ENCODE measurements around the gene CCK. TPM values are rescaled to one million over a fixed set of nuclear protein-coding genes. Genes with fewer than 3 reads are reported as not detected.

The CCK gene
- total RNA-seq, 2 donors from 2014 or later: not detected

DNA sequence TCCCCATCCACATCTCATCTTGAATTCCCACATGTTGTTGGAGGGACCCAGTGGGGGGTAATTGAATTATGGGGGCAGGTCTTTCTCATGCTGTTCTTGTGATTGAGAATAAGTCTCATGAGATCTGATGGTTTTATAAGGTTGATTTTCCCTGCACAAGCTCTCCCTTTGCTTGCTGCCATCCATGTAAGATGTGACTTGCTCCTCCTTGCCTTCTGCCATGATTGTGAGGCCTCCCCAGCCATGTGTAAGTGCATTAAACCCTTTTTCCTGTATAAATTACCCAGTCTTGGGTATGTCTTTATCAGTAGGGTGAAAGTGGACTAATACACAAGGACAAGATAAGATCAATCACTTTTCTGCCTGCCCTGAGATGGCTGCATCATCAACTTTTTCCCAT is 5.8 kb upstream of the CCK start:
- DNase-seq (ENCODE audit: low spot score): no peak

DNA sequence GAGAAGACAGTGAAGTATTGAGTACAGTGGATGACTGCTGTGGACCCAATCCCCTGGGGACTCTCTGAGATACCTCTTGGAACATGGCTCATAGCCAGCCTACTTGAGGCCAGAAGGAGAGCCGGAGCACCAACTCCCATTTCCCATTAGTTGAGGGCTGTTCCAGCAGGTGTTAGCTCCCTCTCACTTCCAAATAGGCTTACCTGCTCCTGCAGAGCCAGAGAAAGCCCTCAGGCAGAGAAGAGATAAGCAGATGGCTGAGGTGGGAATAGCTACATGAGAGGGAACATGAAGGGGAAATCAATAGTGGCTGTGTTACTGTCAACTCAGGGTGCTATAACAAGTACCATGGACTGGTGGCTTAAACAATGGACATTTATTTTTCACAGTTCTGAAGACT is 4.6 kb upstream of the CCK start:
- no peak for DNase-seq (ENCODE audit: low spot score)
- intact Hi-C loops (cut with DNase I): no loop called here

More for the DNA sequence above, 5.8 kb upstream of the CCK start:
- intact Hi-C loops (cut with DNase I): no loop called here

DNA sequence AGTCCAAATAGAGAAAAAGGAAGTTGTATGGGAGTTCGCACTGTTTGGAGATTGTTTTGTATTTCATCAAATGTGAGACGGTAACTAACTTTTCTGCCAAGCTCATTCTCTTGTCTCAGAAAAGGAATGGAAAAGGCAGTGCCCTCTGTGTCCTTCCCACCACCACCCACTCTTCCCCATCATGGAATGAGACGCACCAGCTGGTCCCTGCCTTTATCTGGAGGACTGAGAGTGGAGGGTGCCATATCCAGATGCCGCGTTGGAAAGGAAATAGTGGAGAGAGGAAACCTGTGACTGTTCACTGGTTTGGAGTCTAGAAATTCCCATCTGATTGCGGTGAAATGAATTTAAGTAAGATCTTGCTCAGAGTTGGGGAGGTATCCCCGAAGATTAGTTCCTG is 3.7 kb upstream of the CCK start:
- no peak for DNase-seq (ENCODE audit: low spot score)
- intact Hi-C loops (cut with DNase I): no loop called here

DNA sequence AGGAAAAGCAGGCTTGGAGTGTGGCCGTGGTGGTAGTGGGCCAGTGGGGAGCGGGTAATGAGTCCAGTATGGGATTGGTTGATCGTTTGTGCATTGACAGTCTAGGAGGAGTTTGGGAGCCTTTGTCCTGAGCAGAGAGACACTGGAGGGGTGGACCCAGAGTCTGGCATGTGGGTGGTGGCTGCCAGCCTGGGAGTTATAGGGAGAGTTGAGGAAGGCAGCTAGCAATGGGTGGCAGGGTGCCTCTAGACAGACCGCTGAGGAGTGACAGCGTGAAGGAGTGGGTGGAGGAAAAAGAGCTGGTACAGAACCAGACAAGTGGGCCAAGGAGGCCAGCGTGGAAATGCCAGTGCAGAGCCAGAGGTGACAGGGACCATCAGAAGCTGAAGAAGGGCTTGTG is 1.9 kb upstream of the CCK start:
- DNase-seq (ENCODE audit: low spot score): no peak
- intact Hi-C loops (cut with DNase I): no loop called here

DNA sequence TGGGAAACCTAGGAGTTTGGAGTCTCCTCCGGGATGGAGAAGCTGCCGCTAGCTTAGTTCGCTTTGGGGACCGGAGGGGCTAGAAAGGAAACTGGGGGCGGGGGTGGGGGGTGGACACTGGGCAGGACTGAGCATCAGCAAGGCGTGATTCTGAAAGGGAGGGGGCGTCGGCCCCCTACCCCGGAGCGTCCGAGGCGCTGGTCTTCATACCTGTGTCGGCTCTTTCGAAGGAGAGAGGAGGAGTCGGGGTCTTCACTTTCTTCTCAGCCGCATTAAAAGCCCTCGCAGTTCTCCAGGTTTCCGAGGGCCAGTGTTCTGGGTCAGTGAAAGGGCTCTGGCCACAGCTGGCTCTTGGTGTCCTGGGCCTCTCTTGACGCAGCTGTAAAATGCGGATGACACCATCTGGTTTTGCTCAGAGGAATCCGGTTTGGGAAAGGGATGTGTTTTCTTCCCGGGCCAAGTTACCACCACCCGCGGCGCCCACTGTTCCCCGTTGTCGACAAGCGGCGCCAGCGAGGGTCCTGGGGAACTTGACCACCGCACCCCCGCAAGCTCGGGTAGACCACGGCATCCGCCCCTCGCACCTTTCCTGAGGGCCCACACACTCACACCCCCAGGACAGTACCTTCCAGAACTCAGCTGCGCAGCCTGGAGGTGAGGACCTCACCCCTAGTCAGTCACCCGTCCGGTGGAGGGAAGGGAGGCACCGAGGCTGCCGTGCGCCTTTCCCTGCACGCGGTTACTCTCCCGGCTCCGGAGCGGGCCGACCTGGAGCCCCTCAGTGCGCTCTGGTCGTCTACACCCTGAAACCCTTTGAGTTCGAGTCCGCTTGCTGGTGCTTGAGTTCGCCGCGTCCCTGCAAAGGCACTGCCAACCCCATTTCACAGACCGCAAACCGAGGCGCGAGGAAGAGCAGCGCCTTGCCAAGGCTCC is 660 bp downstream of the CCK start:
- intact Hi-C loops (cut with DNase I): no loop called here
- no peak for DNase-seq (ENCODE audit: low spot score)

DNA sequence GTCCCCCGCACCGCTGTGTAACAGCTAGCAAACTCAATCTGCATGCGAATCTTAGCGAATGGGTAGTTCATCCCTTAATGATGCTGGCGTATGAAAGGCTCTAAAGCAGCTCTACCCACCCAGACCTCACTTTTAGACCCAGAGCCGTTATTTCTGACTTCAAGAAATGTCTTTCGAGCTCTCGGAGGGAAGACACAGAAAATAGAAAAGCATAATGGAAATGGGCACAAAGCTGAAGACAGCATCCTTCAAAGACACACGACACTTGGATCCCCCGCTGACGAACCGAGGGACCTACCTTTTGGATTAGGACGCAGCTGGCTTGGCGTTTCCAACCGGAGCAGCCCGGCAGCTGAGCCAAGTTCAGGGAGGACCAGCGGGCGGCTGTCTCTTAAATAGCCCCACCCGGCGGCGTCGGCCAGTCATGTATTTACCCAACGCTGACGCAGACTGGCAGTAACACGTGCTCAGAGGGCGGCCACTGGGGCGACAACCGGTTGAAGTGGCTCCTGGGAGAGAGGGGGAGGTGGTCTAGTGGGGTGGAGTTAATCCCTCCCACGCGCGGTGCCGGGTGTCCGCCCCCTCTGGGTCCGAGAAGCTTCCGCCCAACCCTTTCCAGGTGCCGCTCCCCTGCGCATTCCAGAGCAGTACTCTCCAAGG is 1.5 kb downstream of the CCK start:
- no peak for DNase-seq (ENCODE audit: low spot score)
- intact Hi-C loops (cut with DNase I): no loop called here

DNA sequence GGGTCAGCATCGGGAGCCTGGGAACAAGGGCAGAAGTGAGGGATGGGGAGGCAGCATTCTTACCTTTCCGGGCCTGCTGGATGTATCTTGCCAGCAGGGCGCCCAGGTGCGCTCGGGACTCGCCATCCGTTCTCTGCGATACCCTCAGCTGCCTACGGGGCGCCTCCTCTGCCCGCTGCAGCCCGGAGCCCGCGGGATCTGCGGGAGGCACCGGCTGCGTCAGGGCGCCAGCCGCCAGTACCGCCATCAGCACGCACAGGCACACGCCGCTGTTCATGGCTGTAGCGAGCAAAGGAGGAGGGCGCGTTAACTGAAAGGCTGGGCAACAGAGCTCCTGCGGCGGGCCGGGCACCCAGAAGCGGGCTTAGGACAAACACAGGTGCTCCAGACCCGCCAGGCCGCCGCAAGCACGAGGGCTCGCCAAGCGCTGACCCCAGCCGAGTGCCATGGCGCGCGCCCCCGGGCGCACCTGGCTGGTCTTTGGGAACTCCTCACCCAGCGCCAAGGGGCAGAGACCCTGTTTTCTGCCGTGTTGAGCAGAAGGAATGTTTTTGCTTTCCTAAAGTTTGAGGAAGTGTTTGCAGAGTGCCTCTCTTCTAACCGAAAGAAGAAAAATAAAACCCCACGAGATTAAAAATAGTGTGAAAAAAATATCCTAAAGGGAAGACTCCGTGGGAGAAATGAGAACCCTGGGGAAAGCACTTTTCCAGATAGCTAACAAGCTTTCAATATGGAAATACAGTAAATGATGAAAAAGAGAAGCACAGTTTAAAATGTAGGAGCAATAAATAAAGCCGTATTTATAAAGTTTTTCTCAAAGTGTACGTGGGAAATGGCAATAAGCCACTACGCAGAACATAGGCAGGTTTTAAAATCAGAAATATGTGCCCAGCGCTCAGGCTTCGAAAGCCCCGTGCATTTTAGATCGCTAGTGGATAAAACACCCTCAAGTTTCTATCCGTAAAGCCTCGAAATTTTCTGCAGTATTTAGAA is 2.3 kb downstream of the CCK start:
- intact Hi-C loops (cut with DNase I): no loop called here
- DNase-seq (ENCODE audit: low spot score): no peak

DNA sequence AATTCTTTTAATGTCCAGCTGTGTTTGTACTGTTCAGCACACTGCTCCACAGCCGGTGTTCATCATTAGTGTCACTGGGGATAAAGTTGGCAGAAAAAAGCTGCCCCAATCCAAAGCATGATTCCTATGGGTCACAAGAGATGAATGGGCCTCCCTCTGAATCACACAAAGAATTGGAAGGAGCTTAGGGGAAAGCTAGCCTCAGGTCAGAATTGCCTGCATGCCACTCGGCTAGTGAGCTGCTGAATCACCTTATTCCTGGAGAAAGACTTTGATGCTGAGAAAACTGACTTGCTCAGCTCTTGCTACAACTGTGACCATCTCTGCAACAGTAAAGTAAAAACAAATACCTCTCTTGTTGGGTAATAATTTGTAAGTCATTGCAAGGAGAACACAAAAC is 3.5 kb downstream of the CCK start:
- no peak for DNase-seq (ENCODE audit: low spot score)
- intact Hi-C loops (cut with DNase I): no loop called here

DNA sequence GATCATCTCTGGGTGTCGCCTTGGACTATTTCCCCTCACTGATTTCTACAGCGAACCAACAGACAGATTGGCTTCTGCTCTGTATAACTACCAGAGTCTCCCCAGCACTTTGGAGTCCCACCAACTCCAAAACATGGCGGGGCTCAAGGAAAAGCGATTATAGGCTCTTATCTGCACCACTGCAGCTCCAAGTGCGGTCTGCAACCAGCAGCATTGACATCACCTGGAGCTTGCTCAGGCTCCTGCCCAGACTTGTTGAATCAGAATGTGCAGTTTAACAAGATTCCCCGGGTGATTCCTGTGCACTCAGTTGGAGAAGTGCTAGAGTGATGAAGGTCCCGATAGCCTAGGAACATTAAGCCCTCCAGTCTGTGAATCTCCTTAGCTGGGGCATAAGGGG is 9.0 kb downstream of the CCK start:
- no peak for DNase-seq (ENCODE audit: low spot score)
- intact Hi-C loops (cut with DNase I): no loop called here

DNA sequence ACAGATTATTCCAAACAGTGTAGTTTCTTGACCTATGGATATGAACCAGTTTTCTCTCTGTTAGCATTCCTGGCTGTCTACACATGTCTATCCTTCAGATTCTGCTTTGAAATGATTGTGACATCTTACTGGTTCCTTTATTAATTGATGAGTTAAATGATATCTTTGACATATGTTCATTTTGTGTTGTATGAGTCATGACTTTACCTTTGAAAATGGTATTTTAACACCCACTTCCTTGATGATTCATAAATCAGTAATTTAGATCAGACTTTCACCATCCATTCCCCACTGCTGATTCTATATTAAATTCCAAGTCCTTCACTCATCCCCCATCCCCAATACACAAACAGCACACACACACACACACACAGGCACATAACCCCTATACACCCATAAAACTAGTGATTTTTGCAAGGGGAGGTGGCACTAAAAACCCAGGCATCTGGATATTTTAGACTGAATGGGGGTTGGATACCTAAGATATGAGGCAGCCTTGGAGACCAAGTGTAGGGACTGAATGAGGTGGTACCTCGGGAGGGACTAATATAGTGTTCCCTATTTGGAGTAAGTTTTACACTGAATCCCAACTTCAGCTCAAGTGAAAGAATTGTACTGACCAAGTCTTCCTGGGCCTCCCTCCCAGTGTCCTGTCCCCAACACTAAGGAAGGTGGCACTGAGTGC is 9.7 kb downstream of the CCK start:
- DNase-seq (ENCODE audit: low spot score): no peak
- intact Hi-C loops (cut with DNase I): no loop called here

DNA sequence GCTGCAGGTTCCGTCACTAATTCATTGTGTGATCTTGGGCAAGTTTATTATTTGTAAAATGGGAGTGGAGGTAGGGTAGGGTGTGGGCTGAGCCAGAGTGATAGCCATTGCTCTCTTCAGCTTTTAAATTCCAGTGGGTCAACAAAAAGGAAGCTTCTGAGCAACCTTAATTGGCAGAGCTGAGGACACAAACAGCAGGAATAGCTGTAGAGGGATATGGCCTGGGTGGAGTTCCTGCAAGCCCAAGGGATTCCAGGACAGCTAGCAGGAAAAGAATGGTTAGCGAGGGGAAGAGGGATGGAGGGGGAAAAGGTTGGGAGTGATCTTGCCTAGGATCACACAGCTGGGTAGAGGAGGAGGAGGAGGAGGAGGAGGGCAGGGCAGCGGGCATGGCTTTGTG is 11.4 kb downstream of the CCK start:
- no peak for DNase-seq (ENCODE audit: low spot score)
- intact Hi-C loops (cut with DNase I): no loop called here

DNA sequence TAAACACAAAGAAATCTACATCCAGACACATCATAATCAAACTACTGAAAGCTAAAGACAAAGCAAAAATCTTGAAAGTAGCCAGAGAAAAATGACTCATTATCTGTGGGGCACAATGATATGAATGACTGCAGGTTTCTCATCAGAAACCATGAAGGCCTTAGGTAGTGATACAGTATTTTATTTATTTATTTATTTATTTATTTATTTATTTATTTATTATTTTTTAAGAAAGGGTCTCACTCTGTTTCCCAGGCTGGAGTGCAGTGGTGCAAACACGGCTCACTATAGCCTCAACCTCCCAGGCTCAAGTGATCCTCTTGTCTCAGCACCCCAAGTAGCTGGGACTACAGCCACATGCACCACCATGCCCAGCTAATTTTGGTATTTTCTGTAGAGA is 15.2 kb downstream of the CCK start:
- intact Hi-C loops (cut with DNase I): no loop called here
- no peak for DNase-seq (ENCODE audit: low spot score)

DNA sequence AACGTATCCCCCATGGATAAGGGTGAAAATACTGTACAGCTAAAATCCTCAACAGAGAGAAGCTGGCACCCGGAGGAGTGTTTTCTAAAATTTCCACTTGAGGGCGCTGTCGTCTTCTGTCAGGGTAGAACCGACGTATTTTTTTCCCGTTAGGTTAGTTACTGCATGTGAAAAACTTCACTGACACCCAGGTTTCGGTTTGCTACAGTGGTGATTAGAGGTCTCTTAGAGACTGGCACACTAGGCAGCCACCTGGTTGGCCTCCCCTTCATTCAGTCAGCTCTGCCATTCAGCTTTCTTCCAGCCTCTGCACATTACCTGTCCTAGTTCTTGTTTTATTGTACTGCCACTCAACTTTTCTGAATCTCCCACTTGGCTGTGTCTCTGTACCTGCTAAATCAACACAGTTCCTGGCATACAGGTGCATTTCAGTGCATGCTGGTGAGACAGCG is 18.4 kb downstream of the CCK start:
- no peak for DNase-seq (ENCODE audit: low spot score)
- intact Hi-C loops (cut with DNase I): loop anchor here (5.0 kb wide), 2 partner anchors 195 to 200 kb away; no protein-coding TSS in a partner anchor

DNA sequence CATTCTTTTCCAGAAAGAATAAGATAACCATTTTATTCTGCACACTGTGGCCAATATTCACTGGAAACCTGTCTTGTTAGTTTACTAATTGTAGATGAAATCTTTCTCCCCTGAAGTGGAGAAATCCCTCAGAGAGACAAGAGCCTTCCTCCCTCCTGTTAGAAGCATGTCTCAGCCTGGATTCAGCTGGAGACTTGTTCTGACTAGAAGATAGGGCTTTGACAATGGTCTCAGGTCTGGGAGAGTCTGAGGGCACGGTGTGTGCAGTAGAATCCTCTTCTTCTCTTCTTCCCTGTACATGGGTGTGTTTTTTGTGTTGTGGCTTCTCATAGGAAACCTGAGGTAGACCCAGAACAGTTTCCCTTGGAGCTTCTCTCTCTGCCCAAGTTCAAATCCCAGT is 19.9 kb downstream of the CCK start:
- DNase-seq (ENCODE audit: low spot score): no peak
- intact Hi-C loops (cut with DNase I): loop anchor here (5.0 kb wide), 2 partner anchors 196 to 201 kb away; no protein-coding TSS in a partner anchor

DNA sequence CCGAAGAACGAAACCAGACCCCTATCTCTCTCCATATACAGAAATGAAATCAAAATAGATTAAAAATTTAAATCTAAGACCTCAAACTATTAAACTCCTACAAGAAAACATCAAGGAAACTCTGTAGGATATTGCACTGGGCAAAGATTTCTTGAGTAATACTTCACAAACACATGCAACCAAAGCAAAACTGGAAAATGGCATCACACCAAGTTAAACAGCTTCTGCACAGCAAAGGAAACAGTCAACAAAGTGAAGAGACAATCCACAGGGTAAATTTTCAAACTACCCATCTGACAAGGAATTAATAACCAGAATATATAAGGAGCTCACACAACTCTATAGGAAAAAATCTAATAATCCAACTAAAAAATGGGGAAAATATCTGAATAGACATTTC is 29.4 kb downstream of the CCK start:
- DNase-seq (ENCODE audit: low spot score): no peak
- intact Hi-C loops (cut with DNase I): loop anchor here (10.0 kb wide), 2 partner anchors 308 to 838 kb away; no protein-coding TSS in a partner anchor

DNA sequence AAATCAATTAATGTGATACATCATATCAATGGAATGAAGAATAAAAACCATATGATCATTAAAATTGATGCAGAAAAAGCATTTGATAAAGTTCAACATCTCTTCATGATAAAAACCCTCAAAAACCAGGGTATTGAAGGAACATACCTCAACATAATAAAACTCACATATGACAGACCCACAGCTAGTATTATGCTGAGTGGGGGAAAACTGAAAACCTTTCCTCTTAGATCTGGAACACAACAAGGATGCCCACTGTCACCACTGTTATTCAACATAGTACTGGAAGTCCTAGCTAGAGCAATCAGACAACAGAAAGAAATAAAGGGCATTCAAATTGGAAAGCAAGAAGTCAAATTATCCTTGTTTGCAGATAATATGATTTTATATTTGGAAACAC is 30.5 kb downstream of the CCK start:
- no peak for DNase-seq (ENCODE audit: low spot score)

DNA sequence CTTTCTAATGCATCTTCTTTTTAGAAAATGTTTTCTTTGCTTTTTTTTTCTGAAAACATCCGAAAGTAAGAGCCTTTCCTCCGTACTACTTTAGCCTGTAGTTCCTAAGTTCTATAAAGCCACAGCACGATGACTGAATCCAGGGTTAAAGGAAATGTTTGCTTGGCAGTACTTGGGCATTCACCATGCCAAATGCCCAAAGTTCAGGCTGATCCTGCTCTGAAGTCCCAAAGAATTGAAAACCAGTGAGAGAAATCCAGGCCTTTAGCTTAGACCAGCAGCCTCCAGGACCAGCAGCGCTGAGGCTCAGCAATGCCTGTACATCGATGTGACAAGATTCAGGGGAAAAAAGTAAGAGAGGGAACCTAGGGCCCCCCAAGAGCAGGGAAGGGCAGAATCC is 35.1 kb downstream of the CCK start:
- no peak for DNase-seq (ENCODE audit: low spot score)
- intact Hi-C loops (cut with DNase I): loop anchor here (5.0 to 10.0 kb wide), 3 partner anchors 211 to 844 kb away; no protein-coding TSS in a partner anchor

More for the DNA sequence above, 30.5 kb downstream of the CCK start:
- intact Hi-C loops (cut with DNase I): loop anchor here (10.0 kb wide), 2 partner anchors 309 to 839 kb away; no protein-coding TSS in a partner anchor

DNA sequence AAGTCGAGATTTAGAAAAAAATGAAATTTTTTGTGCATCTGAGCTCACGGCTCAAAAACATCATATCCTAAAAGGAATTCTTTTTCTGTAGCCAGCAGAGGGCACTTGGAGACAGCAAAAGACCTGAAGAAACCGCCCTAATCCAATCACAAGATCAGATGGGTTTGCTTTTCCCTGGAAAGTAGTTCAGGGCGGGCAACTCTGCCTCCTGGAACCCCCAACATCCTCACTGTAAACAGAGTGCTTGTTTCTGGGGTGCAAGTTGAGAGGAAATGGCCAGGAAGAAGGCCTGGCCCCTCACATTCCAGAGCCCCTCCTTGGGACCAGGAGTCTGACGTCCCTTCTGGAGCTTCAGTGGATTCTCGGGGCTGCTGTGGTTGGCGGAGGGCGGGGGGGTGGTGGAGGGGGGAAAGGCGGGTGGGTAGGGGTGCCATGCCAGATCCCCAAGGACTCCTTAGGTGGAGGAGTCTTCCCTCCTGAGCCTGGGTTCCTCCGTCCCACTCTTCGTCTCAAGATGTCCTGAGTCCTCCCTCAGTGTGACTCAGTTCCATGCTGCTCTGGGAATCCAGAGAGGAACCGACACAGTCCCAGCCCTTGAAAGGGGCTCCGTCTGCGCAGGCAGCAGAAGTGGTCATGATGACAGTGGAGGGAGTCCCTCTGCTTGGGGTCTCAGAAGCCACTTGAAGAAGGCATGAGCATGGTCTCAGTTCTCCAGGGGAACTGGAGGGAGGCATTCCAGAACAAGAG is 35.9 kb downstream of the CCK start:
- no peak for DNase-seq (ENCODE audit: low spot score)
- intact Hi-C loops (cut with DNase I): loop anchor here (5.0 to 10.0 kb wide), 3 partner anchors 212 to 845 kb away; no protein-coding TSS in a partner anchor
